CD4-positive, alpha-beta T cell treated with Interleukin-17A for 4 hours (primary cell): ENCODE results near the gene PSMD2.
"Not testable (repeated sequence)": the region's sequence is repeated elsewhere in the genome, so short reads cannot be mapped to it uniquely, and the experiment has no call there.

Experiments
- DNase-seq: peaks from one replicate; pipeline ENCODE4 v3.0.0-alpha.2; 2020; ENCODE audit warnings: mixed read lengths

Gene PSMD2

DNA sequence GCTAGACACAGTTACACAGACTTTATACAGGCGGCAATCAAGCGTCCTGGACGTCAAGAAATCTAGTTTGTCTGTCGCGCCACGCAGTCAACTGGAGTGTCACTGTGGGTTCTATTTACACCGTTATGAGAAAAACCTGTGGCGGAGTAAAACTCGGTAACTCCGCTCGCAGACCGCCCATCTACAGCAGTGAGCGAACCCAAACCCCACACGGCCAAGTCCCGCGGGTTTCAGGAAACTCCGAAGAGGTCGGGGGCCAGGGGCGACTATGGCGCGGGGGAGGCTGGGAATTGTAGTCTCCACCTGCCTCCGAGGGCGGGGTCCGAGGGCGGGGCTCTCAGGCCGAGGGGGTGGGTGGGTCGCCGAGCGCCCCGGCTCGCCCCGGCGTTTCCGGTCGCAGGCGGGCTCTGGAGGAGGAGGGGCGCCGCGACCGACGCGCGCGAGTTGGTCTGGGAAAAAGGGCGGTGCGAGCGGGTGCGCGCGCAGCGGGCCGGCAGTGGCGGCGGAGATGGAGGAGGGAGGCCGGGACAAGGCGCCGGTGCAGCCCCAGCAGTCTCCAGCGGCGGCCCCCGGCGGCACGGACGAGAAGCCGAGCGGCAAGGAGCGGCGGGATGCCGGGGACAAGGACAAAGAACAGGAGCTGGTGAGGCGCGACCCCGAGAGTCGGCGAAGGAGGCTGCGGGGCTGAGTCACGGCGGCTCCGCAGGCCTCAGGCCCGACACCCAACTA, at the start of gene PSMD2:
Gene PSMD2, plus strand, starts transcription at position 483 of the 729 bp plus-strand sequence. Its CDS starts 26 bp downstream, at position 509.
- DNase-seq, result peak; percentile 99

DNA sequence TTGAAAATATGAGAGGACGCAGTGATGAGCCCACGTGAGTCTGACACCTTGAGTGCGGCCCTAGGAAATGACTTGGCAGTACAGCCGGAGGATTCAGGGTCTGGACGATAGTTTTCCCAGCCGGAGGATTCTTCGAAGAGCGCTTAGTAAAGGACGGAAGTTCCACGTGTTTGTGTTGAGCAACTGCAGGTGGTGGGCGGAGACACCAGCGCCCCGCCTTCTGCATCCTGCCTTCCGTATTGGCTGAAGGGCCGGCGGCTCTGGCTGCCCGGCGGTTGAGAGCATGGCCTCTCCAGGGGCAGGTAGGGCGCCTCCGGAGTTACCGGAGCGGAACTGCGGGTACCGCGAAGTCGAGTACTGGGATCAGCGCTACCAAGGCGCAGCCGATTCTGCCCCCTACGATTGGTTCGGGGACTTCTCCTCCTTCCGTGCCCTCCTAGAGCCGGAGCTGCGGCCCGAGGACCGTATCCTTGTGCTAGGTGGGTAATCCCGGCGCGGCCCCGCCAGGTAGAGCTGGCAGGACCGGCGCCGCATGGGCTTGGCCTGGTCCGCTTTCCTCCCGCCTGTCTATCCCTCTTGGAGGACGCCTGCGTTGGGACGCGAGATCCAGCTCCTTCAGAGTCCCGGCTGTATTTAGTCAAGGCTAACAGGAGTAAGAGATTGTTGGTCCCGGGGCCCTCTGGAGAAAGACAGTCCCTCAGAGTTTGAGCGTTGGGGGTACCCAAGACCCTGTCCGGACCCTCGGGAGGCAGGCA, 49.5 kb upstream of the PSMD2 start, which contains the start of gene EEF1AKMT4:
Gene EEF1AKMT4, plus strand, starts transcription at position 261 of the 755 bp plus-strand sequence. Its CDS starts 23 bp downstream, at position 284.
- DNase-seq, result peak; percentile 98

DNA sequence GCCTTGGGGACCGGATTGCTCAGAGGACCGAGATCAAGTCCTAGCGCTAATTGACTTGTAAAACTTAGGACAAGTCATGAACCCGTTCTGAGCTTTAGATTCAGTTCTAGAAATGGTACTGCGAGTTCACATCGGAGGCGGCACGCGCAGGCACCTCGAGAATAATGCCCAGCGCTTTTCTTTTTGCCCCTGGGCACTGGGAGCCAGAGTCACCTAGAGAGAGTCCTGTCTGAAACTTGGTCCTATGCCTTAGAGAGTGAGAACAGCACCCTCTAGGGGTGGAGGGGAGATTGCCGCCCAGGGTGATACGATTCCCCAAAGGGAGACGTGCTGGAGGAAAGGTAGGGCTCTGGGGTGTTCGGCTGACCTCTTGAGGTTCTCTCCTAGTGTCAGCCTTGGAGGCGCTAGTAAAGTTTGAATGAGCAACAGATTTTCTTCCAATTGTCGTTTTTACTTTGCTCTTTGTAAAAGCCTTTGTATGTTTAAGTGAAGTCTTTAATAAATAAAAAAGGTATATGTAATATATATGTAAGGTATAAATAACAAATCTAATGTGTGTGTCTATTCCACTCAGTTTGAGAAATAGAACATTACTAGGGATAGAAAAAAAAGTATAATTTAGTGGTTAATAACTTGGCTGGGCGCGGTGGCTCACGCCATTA, 48.7 kb upstream of the PSMD2 start:
- peak; percentile 91 for DNase-seq

DNA sequence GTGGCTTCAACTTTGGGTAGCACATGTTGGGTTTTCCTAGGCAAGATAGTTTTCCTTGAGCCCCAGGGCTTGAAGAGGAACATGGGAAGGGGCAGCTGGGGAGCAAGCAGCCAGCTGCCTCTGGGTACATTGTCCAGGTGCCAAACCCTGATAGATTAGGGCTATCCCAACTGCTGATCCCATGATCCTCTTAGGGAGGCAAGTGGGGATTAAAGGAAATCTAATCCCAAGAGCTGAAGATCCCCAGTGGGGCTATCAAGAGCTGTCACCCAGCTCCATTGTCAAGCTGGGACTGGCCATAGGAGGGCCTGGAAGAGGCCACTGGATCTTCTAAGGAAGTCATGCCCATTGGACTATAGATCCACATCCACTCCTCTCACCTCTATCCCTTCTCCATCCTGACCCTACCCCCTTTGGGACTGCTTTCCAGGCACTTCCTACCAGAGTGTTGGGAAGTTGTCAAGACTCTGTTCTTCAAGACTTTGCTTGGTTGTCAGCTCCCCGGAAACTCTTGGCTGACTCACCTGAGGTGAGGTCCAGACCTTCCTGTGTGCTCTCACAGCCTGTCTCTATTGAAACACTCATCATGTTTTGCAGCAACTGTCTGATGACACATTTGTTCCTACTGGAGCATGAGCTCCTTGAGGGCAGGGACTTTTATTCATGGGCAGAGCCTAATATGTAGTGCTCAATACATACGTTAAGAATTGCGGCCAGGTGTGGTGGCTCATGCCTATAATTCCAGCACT, 43.6 kb upstream of the PSMD2 start:
- DNase-seq, result no peak

DNA sequence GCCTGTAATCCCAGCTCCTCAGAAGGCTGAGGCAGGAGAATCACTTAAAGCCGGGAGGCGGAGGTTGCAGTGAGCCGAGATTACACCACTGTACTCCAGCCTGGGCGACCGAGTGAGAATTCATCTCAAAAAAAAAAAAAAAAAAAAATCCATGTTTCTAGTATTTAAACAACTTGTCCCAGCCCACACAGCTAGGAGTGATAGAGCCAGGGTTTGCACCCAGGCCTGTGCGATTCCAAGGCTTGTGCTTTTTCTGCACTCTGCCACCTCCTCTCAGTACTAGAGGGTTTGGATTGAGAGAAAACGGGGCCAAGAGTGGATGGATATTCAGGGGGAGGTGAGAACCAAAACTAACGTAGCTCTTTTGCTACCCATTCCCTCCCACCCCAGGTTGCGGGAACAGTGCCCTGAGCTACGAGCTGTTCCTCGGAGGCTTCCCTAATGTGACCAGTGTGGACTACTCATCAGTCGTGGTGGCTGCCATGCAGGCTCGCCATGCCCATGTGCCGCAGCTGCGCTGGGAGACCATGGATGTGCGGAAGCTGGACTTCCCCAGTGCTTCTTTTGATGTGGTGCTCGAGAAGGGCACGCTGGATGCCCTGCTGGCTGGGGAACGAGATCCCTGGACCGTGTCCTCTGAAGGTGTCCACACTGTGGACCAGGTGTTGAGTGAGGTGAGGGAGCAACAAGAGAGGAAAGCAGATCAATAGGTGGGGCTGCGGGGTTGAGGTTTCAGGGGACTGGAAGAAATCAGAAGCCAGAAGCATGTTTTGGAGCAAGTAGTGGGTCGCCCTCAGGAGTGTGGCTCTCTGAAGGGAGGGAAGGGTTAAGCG, 41.7 kb upstream of the PSMD2 start:
- no peak for DNase-seq

DNA sequence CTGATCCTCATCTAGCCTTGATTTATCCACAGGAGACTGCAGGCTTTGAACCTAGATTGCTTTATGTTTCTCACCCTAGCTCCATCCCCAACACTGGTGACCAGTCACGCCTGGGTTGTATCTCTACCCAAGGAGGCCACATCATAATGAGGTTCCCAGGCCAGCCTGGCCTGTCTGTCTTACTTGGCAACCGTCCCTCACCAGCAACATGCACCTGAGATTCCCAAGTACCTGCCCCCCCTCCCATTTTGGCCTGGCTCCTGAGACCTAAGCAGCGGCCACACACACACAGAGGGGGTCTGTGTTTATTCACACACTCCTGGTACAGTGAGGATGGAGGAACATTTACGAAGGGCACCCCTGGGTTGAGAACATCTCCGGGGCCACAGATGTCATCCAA, 40.1 kb upstream of the PSMD2 start:
- DNase-seq, result no peak

DNA sequence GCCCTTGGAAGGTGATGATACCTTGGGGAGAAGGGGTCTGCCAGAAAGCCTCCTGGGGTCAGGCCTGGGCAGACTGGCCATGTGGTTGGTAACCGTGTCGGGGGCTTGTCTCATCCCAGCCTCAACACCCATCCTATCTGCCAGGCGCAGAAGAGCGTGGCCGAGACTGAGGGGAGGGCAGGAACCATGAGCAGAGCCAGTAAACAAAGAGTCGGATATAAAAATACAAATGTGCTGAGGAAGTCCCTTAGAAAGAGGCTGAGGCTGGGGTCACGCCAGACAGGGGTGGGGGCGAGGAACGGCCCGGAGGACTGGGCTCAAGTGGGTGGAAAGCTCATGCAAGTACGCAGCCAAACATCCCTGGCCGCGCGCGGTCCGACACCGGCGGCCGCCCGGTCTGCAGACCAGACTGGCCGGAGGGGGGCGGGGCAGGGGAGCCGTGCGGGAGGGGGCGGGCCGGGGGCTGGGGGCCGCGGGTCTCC, 39.6 kb upstream of the PSMD2 start:
- no peak for DNase-seq

DNA sequence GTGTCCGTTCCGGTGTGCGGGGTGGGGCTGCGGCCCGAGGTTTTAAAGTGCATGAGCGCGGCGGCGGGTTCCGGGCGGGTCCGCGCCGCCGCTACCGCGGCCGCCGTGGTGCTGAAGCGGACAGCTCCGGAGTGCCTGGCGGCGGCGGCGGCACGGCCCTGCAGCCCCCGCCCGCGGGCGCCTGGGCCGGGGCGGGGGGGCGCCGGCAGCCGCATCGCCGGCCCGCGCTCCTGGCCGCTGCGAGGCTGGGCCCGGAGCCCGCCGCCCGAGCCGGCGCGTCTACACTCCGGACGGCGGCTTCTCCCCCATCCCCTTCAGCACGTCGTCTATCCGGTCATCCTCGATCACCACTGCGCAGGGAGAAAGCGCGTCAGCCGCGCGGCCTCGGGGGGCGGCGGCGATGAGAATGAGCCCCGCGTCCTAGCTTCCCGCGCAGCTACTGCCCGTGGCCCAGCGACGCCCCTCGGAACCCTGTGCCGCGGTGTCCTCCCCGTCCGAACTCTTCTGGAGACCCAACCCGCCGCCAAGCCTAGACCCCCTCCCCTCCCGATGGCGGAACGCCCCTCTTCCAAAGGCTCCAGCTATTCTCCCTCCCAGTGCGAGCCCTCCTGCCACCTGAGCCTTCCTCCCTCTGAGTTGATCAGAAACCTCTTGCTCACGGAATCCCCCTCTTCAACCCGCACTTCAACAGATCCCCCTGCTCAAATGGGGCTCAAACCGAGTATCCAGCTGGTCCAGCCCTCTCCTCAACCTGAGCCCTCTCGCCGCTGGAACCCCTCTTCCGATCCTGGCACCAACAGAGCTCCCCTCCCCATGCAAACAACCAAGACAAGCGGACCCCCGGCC, 38.9 kb upstream of the PSMD2 start:
- peak; percentile 55 for DNase-seq

DNA sequence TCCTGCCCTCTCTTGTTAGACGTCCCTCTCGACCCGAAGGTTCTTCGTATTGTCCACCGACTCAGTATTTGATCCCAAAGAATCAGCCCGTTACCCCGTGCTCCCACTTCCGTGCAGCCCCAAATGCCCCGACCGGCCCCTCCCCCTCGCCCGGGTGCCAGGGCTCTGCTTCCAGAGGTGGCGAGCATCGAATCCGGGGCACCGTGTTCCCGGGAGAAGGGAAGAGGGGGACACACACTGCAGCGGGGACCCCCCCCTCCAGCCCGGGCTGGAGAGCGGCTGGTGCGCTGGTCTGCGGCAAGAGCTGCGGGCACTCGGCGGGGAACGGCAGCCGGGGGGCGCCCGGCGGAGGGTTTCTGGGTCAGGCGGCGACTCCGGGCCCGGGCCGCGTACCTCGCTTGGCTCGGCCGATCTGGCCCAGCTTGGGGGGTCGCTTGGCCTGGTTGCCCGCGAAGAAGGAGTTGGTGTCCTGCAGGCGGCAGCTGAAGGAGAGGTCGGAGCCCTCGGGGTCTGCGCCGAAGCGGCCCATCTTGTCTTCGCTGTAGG, 38.2 kb upstream of the PSMD2 start:
- no peak for DNase-seq

DNA sequence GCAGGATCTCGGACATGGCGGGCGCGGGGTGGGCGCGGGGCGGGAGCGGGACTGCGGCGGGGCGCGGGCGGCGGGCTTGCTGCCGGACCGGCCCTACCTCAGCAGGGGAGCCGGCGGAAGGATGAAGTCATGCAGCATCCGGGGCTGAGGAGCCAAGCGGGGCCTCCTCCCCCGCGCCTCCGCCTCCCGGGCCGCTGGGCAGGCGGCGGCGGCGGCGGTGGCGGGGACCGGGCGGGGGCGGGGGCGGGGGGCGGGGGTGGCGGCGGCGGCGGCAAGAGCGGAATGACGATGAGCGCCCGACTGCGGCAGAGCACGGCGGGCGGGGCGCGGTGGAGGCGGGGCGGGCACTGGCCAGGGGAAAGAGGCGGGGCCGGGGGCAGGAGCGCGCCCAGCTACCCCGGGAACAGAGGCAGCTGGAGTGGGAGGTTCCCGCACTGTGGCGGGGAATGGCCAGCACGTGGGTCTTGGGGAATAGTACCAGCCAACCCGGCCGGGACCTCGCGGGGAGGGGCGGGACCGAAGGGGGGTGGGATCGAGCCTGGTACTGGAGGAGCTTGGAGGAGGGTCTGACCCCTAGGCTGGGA, 37.7 kb upstream of the PSMD2 start, which contains the start of gene CAMK2N2:
Gene CAMK2N2, minus strand, starts transcription at position 284 of the 584 bp plus-strand sequence. Its CDS starts 268 bp downstream, at position 16.
- DNase-seq, result peak; percentile 70

DNA sequence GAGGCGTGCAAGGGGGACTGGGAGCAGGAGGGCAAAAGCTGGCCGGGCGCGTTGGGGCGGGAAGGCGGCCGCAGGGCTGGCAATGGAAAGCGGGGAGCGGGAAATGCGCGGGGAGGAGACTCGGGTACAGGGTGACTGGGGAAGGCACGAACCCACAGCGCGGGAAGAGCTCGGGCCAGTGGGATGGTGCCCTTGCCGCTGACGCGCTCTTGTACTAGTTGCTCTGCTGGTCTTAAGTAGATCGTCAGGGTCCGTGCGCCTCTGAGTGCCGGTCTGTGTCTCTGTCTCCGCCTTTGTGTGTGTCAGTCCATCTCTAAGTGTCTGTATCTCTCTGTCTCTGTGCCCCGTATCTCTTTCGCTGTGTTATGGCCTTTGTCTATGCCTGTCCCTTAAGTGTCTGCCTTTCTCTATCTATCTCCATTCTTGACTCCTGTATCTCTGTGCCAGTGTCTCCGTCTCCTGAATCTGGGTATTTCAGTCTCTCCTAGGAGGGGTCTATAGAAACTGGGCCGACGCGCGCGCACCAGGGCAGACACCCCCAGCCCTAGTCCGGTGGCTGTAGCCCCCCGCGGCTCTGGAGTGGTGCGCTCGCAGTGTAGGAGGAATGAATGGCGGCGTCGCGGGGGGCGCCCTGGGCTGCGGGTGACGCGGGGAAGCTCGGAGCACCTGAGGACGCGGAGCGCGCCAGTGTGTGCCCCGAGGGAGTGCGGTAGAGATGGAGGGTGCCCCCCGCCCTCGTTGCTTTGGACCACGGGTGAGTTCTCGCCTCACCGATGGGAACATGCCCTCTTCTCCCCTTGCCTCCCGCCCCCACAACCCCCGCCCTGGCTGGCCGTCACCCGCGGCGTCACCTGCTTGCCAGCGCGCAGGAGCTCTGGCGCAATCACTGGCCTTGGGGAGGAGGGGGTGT, 36.9 kb upstream of the PSMD2 start:
- peak; percentile 23 for DNase-seq

DNA sequence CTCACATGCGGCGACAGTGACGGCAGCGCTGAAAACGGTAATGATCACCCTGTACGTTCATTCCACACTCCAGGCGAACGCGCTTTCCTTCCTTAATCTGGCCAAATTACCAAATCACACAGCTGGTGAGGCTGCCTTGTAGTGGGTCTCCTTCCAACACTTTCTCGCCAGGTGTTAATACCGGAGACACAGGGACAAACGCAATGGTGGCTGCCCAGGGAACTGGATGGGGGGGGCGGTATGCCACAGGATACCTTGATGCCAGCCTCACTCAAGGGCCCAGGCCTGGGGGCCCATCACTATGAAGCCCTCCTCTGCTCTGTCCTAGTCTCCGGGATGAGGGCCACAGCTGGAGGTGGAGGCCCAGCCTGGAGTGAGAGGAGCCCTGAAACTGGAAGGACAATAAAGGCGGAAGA, 36.3 kb upstream of the PSMD2 start:
- DNase-seq, result no peak

DNA sequence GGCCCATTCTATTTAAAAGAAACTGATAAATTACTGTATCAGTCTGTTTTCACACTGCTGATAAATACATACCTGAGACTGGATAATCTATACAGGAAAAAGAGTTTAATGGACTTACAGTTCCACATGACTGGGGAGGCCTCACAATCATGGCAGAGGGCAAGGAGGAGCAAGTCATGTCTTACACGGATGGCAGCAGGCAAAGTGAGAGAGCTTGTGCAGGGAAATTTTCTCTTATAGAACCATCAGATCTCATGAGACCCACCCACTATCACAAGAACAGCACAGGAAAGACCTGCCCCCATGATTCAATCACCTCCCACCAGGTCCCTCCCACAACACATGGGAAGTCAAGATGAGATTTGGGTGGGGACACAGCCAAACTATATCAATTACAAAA, 31.8 kb upstream of the PSMD2 start:
- not testable (repeated sequence) for DNase-seq

DNA sequence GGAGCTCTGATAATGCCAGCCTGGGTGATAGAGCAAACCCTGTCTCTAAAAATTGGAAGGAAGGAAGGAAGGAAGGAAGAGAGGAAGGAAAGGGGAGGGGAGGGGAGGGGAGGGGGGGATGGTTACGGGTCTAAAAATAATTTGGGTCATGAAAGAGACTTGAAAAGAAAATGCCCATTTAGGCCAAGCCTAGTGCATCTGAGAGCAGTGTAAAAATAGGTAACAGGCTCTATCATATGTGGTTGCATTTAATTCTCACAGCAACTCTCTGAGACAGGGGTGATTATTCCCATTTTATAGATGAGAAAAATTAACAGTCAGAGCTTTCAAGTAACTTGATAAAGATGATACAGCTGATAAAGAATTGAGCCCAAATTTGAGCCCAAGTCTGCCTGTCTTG, 26.8 kb upstream of the PSMD2 start:
- DNase-seq, result no peak

DNA sequence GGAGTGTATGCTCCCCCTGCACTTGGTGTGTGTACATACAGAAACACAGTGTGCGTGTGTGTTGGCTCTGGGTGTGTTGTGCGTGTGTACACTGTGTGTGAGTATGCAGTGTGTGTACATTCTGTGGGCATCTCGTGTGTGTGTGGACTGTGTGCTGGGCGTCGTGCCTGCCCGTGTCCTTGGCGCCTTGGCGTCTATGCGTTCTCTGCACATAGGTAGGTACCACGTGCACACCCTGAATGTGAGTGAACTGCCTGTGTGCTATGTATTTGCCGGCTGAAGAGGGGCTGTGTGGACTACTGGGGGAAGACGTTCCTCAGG, 23.7 kb upstream of the PSMD2 start:
- no peak for DNase-seq

DNA sequence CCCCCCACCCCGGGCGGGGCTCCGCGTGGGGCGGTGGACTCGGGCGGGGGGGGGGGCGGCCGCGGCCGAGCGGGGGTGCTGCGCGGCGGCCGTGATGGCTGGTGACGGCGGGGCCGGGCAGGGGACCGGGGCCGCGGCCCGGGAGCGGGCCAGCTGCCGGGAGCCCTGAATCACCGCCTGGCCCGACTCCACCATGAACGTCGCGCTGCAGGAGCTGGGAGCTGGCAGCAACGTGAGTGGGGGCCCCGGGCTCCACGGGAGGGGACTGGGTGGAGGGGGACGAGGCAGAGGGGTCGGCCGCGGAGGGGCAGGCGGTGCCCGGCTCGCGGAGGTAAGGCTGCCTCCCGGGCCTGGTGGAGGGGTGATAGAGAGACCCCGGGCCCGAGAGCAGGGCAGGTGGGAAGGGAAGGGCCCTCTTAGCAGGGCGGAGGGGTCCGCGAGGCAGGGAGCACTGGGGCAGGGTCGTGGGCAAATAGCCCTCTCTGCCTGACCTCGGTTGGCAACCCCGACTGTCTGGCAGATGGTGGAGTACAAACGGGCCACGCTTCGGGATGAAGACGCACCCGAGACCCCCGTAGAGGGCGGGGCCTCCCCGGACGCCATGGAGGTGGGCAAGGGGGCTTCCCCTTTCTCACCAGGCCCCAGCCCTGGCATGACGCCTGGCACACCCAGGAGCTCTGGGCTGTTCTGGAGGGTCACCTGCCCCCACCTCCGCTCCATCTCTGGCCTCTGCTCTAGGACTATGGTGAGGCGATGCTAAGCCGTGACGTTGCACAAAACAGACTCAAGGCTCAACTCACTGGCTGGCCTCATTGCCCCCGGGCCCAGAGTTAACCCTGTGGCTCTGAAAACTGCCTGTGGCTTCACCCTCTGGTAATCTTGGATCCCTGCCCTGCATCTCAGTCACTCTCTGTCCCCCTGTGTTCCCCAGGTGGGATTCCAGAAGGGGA, 22.8 kb upstream of the PSMD2 start, which contains the start of gene ECE2:
Gene ECE2, plus strand, starts transcription at position 62 of the 950 bp plus-strand sequence. Its CDS starts 132 bp downstream, at position 194.
- no peak for DNase-seq

DNA sequence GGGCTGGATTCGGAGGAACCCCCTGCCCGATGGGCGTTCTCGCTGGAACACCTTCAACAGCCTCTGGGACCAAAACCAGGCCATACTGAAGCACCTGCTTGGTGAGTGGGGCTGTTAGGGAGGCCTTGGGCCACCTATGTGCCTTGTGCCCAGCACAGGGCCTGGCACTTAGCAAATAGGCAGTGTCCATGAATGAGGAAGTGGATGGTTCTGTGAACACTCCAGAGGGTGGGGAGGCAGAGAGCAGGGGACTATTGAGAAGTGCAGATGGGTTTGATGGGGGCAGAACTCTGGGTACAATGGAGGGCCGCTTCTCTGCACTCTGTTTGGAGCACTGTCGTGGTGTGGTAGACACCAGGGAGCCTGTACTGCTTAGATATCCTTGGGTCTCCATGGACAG, 21.7 kb upstream of the PSMD2 start:
- no peak for DNase-seq

DNA sequence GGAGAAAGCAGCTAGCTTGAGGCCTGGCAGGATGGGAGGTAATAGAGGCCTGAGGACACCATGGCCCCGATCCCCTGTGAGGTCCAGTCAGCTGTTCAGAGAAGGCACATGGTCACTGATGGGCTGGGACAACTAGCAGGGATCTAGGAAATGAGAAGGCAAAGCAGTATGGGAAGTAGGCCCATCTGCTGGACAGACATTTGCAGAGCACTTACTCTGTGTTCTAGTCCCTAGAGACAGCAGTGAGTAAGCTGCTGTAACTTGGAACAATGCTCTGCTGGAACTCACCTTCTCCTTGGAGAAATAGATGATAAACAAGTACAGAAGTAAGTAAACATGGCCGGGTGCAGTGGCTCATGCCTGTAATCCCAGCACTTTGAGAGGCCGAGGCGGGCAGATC, 16.1 kb upstream of the PSMD2 start:
- DNase-seq, result no peak
